Transverse colon (tissue), 4 donors: ENCODE results near the gene PPARA. TPM values are rescaled to one million over a fixed set of nuclear protein-coding genes. Genes with fewer than 3 reads are reported as not detected.

Experiments
- DNase-seq: peaks from one replicate; pipeline ENCODE4 v3.0.0-alpha.2; 2019
- H3K27ac ChIP-seq, 4 donors: fragments of 200-600 bp; sonication (generic); 2 replicates each; pipeline ENCODE4 v1.5.1; 2016 to 2018; ENCODE audit warnings: inconsistent platforms in 4 of 4
- H3K27me3 ChIP-seq: fragments of 200-600 bp; sonication (generic); 2 replicates; pipeline ENCODE4 v1.5.1; 2017; ENCODE audit warnings: inconsistent platforms
- H3K36me3 ChIP-seq, 4 donors: fragments of 200-600 bp; sonication (generic); 2 replicates each; pipeline ENCODE4 v1.5.1; 2017 to 2019; ENCODE audit warnings: inconsistent platforms in 4 of 4
- H3K4me1 ChIP-seq, 4 donors: fragments of 200-600 bp; sonication (generic); 2 replicates each; pipeline ENCODE4 v1.5.1; 2017 to 2020; ENCODE audit warnings: inconsistent platforms in 4 of 4
- H3K4me3 ChIP-seq, 4 donors: fragments of 200-600 bp; sonication (generic); 1 replicate in 1 of 4; 2 replicates in 3 of 4; pipeline versions ENCODE4 v1.5.1 to v1.6.1; 2017 to 2019; ENCODE audit warnings: inconsistent platforms in 4 of 4
- H3K9me3 ChIP-seq, 2 donors: fragments of 200-600 bp; sonication (generic); 2 replicates each; pipeline ENCODE4 v1.5.1; 2017 to 2019; ENCODE audit warnings: inconsistent platforms in 2 of 2
- CTCF ChIP-seq, 5 experiments: fragments of 200-600 bp in 3 of 5; fragments of 450-650 bp in 2 of 5; sonication (generic) in 3 of 5; IDR thresholded peaks; 1 replicate in 2 of 5; 2 replicates in 3 of 5; pipeline ENCODE4 v1.5.1; 2016 to 2017; ENCODE audit warnings: antibody characterized with exemption in 5 of 5, inconsistent platforms in 3 of 5, mild to moderate bottlenecking in 2 of 5, moderate library complexity in 1 of 5
- EP300 ChIP-seq: sonication (generic); formaldehyde crosslinking; IDR thresholded peaks from one replicate; pipeline ENCODE4 v1.6.1; 2017; ENCODE audit warnings: antibody characterized with exemption, low read depth
- POLR2A ChIP-seq: fragments of 450-650 bp; IDR thresholded peaks from one replicate; pipeline ENCODE4 v1.6.1; 2016; ENCODE audit warnings: antibody characterized with exemption, mild to moderate bottlenecking, moderate library complexity
- POLR2AphosphoS5 ChIP-seq, 3 donors: sonication (generic); formaldehyde crosslinking; IDR thresholded peaks; one replicate each; pipeline ENCODE4 v1.6.1; 2016; ENCODE audit warnings: antibody characterized with exemption in 3 of 3
- WGBS, 2 donors: methylation state at CpG; one replicate each; pipeline ENCODE4 v1.1.5; 2018; ENCODE audit warnings: low coverage in 1 of 2; 5-methylcytosine and 5-hydroxymethylcytosine counted together
- in situ Hi-C, 4 donors: fragments of 200-750 bp; cut with MboI; loops; one replicate each; pipeline versions ENCODE4 v1.15.0 to v1.15.1; 2017; ENCODE audit warnings: low sequenced_read_pairs in 3 of 4, low pct_ligation_motif_present in 1 of 4, low pct_unique_long_range_greater_than_20kb in 1 of 4
- intact Hi-C: fragments of 100-400 bp; cut with DNase I; formaldehyde crosslinking; loops from one replicate; pipeline ENCODE4 v1.15.1; 2023; ENCODE audit warnings: low total_unique reads
- total RNA-seq, 4 donors: library from RNA; depleted of rRNA; stranded (reverse); fragments of >200 nt; gene quantifications; one replicate each; pipeline ENCODE4 v1.1.0, GENCODE V29; 2016

Gene PPARA
- total RNA-seq, 4 donors from 2014 or later, result 52.0 to 88.1 (median 74.7) TPM

DNA sequence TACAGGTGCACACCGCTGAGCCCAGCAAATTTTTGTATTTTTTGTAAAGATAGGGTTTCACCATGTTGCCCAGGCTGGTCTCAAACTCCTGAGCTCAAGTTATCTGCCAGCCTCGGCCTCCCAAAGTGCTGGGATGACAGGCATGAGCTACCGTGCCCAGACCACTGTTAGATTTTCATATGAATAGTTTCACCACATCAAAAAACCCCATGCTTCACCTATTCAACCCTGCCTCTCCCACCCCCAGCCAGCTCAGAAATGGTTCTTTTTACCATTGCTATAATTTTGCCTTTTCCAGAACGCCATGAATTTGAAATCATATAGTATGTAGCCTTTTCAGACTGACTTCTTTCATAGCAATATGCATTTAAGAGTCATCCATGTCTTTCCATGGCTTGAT lies 61.9 kb downstream of the PPARA start:
- in situ Hi-C loops (no loop called here), intact Hi-C loops (loop anchor here (10.0 kb wide), 1 partner anchor 47 kb away; no protein-coding TSS in a partner anchor)
- Histone ChIP-seq H3K27ac (no peak overlapping the region), H3K4me1 (no peaks in the 10 kb centered on the region), H3K9me3 (peaks cover 11 to 13% of the 10 kb centered on the region in 2 donors), H3K36me3 (peaks cover 0 to 55% (median 25%) of the 10 kb centered on the region in 4 donors), H3K27me3 (no peaks in the 10 kb centered on the region), H3K4me3 (no peak overlapping the region)
- no peak for DNase-seq
- 86 to 89% methylated on average over 4 of the region's 4 CpGs for WGBS, 2 donors
- TF ChIP-seq POLR2A (no peak), POLR2AphosphoS5 (IDR thresholded peaks at IDR 0.05) (no peak), EP300 (no peak), CTCF (IDR thresholded peaks at IDR 0.05) (no peak)

GRCh38 chr22:46213052-46213451 lies 62.7 kb downstream of the PPARA start:
- in situ Hi-C loops, result no loop called here
- no peak for TF ChIP-seq CTCF (IDR thresholded peaks at IDR 0.05)
- TF ChIP-seq EP300, result no peak
- TF ChIP-seq POLR2A, result no peak
- no peak for TF ChIP-seq POLR2AphosphoS5 (IDR thresholded peaks at IDR 0.05)
- Histone ChIP-seq H3K27me3 (no peaks in the 10 kb centered on the region), H3K4me3 (no peak overlapping the region), H3K9me3 (peaks cover 11 to 13% of the 10 kb centered on the region in 2 donors), H3K27ac (no peak overlapping the region), H3K4me1 (no peaks in the 10 kb centered on the region), H3K36me3 (peaks cover 0 to 55% (median 25%) of the 10 kb centered on the region in 4 donors)
- WGBS, 2 donors, result 89 to 90% methylated on average over 3 to 4 of the region's 4 CpGs
- DNase-seq, result no peak
- intact Hi-C loops, result loop anchor here (10.0 kb wide), 1 partner anchor 48 kb away; no protein-coding TSS in a partner anchor

- intact Hi-C loops (loop anchor here (10.0 kb wide), 1 partner anchor 49 kb away; no protein-coding TSS in a partner anchor), in situ Hi-C loops (no loop called here)
- Histone ChIP-seq H3K4me3 (no peak overlapping the region), H3K4me1 (no peaks in the 10 kb centered on the region), H3K27ac (no peak overlapping the region), H3K27me3 (no peaks in the 10 kb centered on the region), H3K9me3 (peaks cover 3 to 7% of the 10 kb centered on the region in 2 donors), H3K36me3 (peaks cover 0 to 48% (median 25%) of the 10 kb centered on the region in 4 donors)
- TF ChIP-seq CTCF (IDR thresholded peaks at IDR 0.05), result no peak
- no peak for TF ChIP-seq POLR2AphosphoS5 (IDR thresholded peaks at IDR 0.05)
- TF ChIP-seq EP300, result no peak
- TF ChIP-seq POLR2A, result no peak
- no peak for DNase-seq
- 96 to 98% methylated on average over 8 to 29 of the region's 29 CpGs for WGBS, 2 donors
Observed at GRCh38 chr22:46214149-46214548, 63.8 kb downstream of the PPARA start.

DNA sequence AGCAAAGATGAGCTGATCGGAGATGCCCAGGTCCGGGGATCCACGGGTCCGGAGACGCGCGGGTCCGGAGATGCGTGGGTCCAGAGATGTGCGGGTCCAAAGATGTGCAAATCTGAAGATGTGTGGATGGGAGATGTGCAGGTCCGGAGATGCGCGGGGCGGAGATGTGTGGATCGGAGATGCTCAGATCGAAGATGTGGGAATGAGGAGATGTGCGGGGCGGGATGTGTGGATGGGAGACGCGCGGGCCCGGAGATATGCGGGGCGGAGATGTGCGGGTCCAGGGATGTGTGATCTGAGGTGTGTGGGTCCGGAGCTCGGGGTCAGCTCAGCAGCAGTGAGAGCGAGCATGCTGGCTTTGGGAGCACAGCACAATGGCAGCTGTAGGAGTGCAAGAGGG lies 64.3 kb downstream of the PPARA start:
- 97 to 100% methylated on average over 15 to 28 of the region's 28 CpGs for WGBS, 2 donors
- DNase-seq, result no peak
- in situ Hi-C loops (no loop called here), intact Hi-C loops (loop anchor here (10.0 kb wide), 1 partner anchor 50 kb away; no protein-coding TSS in a partner anchor)
- Histone ChIP-seq H3K27me3 (no peaks in the 10 kb centered on the region), H3K27ac (no peak overlapping the region), H3K4me1 (no peaks in the 10 kb centered on the region), H3K36me3 (peaks cover 0 to 48% (median 23%) of the 10 kb centered on the region in 4 donors), H3K4me3 (no peak overlapping the region), H3K9me3 (peaks cover 0 to 2% of the 10 kb centered on the region in 2 donors)
- TF ChIP-seq CTCF (IDR thresholded peaks at IDR 0.05) (no peak), POLR2AphosphoS5 (IDR thresholded peaks at IDR 0.05) (no peak), EP300 (no peak), POLR2A (no peak)
